ENCODE measurements around the gene FBXO47.

GRCh38 chr17:39000021-39000601 lies 32.9 kb upstream of the FBXO47 start:
- TF ChIP-seq CTCF (IDR thresholded peaks at IDR 0.05; ENCODE audit: low read depth, low read length, poor library complexity, severe bottlenecking) (no peak), EZH2phosphoT487 (IDR thresholded peaks at IDR 0.05; ENCODE audit: borderline replicate concordance, low read length) (no peak)
